ENCODE data around the gene MUCL1.

DNA sequence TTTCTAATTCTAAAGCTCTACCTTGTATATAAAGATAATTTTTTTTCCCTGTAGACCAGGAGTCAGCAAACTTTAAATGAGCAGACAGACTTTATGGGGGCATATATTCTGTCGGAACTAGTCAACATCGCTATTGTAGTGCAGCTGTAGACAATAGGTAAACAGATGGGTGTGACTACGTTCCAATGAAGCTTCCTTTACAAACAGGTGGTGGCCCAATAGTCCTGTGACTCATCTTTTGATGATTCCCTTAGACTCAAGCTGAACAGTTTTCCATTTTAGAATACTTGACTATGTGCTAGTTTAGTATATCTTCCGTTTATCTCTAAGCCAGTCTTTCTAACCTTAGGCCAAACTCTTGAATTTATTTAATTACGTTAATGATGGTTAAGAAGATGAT lies 16.3 kb downstream of the MUCL1 start:
- TF ChIP-seq CTCF (IDR thresholded peaks at IDR 0.05; ENCODE audit: low read depth, low read length) (no peak), MYC (IDR thresholded peaks at IDR 0.05; ENCODE audit: low read depth, low read length) (no peak)
- TF ChIP-seq, protein P1, sequence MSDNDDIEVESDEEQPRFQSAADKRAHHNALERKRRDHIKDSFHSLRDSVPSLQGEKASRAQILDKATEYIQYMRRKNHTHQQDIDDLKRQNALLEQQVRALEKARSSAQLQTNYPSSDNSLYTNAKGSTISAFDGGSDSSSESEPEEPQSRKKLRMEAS (IDR thresholded peaks at IDR 0.05; ENCODE audit: low read depth, low read length) = no peak

Data from NB4 (cell line).